ENCODE data around the gene PPP4R3B.

- TF ChIP-seq CTCF (conservative IDR thresholded peaks at IDR 0.05; ENCODE audit: low read depth, low read length), result no peak
- TF ChIP-seq BHLHE40 (IDR thresholded peaks at IDR 0.05; ENCODE audit: low read depth, low read length), result no peak
- TF ChIP-seq RCOR1 (IDR thresholded peaks at IDR 0.05; ENCODE audit: insufficient replicate concordance, low read length), result no peak
- no peak for TF ChIP-seq ELK1 (IDR thresholded peaks at IDR 0.05; ENCODE audit: borderline replicate concordance, low read depth, low read length)
- no peak for TF ChIP-seq MAFK (IDR thresholded peaks at IDR 0.05; ENCODE audit: low read depth, low read length)
These were observed 64.1 kb downstream of the PPP4R3B start for GRCh38 chr2:55553321-55553720.
